Thyroid gland (tissue), 4 donors: ENCODE results near the gene FMN2.

Experiments used
- CTCF ChIP-seq, 6 experiments: fragments of 200-600 bp in 3 of 6; fragments of 450-650 bp in 3 of 6; sonication (generic) in 3 of 6; IDR thresholded peaks; one replicate each; pipeline ENCODE4 v1.5.1; 2016 to 2019; ENCODE audit warnings: antibody characterized with exemption in 6 of 6, mild to moderate bottlenecking in 2 of 6, inconsistent platforms in 1 of 6, moderate library complexity in 1 of 6
- POLR2A ChIP-seq, 2 donors: fragments of 450-650 bp; IDR thresholded peaks; one replicate each; pipeline ENCODE4 v1.6.1; 2017; ENCODE audit warnings: antibody characterized with exemption in 2 of 2, mild to moderate bottlenecking in 2 of 2, moderate library complexity in 1 of 2

DNA sequence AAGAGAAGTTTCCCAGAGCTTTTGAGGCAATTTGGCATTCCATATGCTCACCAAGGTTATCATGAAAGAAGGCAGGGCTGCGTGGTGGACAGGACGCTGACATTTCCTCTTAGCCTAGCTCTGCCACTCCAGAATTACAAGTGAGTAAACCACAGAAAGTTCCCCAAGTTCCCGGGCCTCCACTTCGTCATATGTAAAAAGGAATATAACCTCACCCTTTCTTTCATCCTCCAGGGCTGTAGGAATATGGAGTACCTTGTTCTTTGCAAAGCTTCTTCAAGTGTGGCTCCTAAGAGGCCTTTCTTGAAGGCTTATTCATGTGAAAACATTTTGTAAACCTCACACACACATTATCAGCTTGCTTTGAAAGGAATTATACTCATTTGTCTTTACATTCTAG lies 310.0 kb downstream of the FMN2 start:
- TF ChIP-seq CTCF (IDR thresholded peaks at IDR 0.05) (no peak), POLR2A (IDR thresholded peaks at IDR 0.05) (no peak)
